Measurements from ENCODE around the gene GZMA.

- TF ChIP-seq YY1 (IDR thresholded peaks at IDR 0.05; ENCODE audit: insufficient read depth, insufficient read length) (no peak), SUZ12 (IDR thresholded peaks at IDR 0.05; ENCODE audit: extremely low read depth, insufficient read depth, insufficient read length) (no peak), ZNF274 (IDR thresholded peaks at IDR 0.05; ENCODE audit: low read depth, low read length) (no peak)
Observed at GRCh38 chr5:55143624-55144023, 41.2 kb downstream of the GZMA start.

Data from NT2/D1 (cell line).